ENCODE results near the gene THAP5.

DNA sequence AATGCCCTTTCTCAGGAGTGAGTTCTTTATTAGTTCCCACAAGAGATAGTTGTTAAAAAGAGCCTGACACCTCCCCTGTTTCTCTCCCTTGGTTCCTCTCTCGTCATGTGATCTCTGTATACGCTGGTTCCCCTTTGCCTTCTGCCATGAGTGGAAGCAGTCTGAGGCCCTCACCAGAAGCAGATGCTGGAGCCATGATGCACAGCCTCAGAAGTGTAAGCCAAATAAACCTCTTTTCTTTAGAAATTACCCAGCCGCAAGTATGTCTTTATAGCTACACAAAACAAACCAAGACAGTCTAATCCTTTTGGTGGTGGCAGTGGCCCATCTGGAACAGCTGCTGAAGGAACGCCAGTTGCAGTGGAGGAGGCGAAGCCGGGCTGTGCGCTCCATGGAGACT lies 9.4 kb upstream of the THAP5 start:
- TF ChIP-seq JUN (IDR thresholded peaks at IDR 0.05; ENCODE audit: borderline replicate concordance, insufficient read depth, insufficient read length, low read depth) (no peak), CTCF (IDR thresholded peaks at IDR 0.05; ENCODE audit: extremely low read depth in 1 of 2, insufficient read depth in 1 of 2, low read depth in 1 of 2, low read length in 2 of 2) (no peak), EZH2 (IDR thresholded peaks at IDR 0.05; ENCODE audit: borderline replicate concordance, low read depth, low read length, severe bottlenecking) (no peak), POLR2A (IDR thresholded peaks at IDR 0.05; ENCODE audit: low read depth, low read length) (no peak), MAX (IDR thresholded peaks at IDR 0.05; ENCODE audit: insufficient read depth, insufficient read length) (no peak)

Data from endothelial cell of umbilical vein (primary cell).